Ovary (tissue), 9 donors: ENCODE results near the gene GLG1. TPM values are rescaled to one million over a fixed set of nuclear protein-coding genes. Genes with fewer than 3 reads are reported as not detected.

Source experiments
- DNase-seq, 5 donors: peaks; one replicate each; pipeline ENCODE4 v3.0.0-alpha.2; 2019 to 2020
- H3K27ac ChIP-seq, 2 donors: fragments of 200-600 bp; one replicate each; pipeline versions ENCODE4 v1.5.1 to v1.8.0; 2019 to 2022
- H3K27me3 ChIP-seq: fragments of 200-600 bp; one replicate; pipeline ENCODE4 v1.8.0; 2022
- H3K36me3 ChIP-seq: fragments of 200-600 bp; sonication (generic); one replicate; pipeline ENCODE4 v1.5.1; 2019
- H3K4me1 ChIP-seq: one replicate; pipeline ENCODE4 v1.8.1; 2013; ENCODE audit warnings: mild to moderate bottlenecking, moderate library complexity; ENCODE audit not compliant: insufficient read depth
- H3K4me3 ChIP-seq: fragments of 200-600 bp; sonication (generic); one replicate; pipeline ENCODE4 v1.5.1; 2017
- H3K9me3 ChIP-seq, 2 donors: fragments of 200-600 bp in 1 of 2; sonication (generic) in 1 of 2; one replicate each; pipeline versions ENCODE4 v1.5.1 to v1.8.1; 2013 to 2019; ENCODE audit warnings: mild to moderate bottlenecking in 1 of 2, moderate library complexity in 1 of 2
- EP300 ChIP-seq: sonication (generic); formaldehyde crosslinking; IDR thresholded peaks from one replicate; pipeline ENCODE4 v1.6.1; 2017; ENCODE audit warnings: antibody characterized with exemption
- POLR2A ChIP-seq: fragments of 450-650 bp; IDR thresholded peaks from one replicate; pipeline ENCODE4 v1.6.1; 2017; ENCODE audit warnings: antibody characterized with exemption, mild to moderate bottlenecking, moderate library complexity
- WGBS, 3 donors: extraction: QIAGEN DNeasy Blood & Tissue Kit in 1 of 3; methylation state at CpG; one replicate each; pipeline versions ENCODE4 v1.1.5 to v1.1.7; 2013 to 2017; 5-methylcytosine and 5-hydroxymethylcytosine counted together
- intact Hi-C, 4 donors: fragments of 100-400 bp; cut with DNase I; formaldehyde crosslinking; loops; one replicate each; pipeline versions ENCODE4 v1.11.0 to v1.15.1; 2022 to 2023
- polyA plus RNA-seq, 2 donors: library from polyadenylated mRNA; stranded (reverse); fragments of 200-250 nt in 1 of 2; fragments of 350-450 nt in 1 of 2; fragmentation: Illumina TruSeq in 1 of 2; extraction: RNeasy Lipid Tissue Mini Kit (QIAGEN cat#74804) in 1 of 2; gene quantifications; one replicate each; pipeline ENCODE4 v1.2.3, GENCODE V29; 2013 to 2014
- total RNA-seq, 7 donors: library from RNA; depleted of rRNA in 2 of 7; stranded (reverse); fragments of >200 nt in 2 of 7; fragmentation: NEBNext Ultra II Directional in 3 of 7; extraction: Animal tissue kit (Norgen Biotek cat#: 25700) in 3 of 7; gene quantifications; one replicate each; pipeline versions ENCODE4 v1.1.0 to v1.2.4, GENCODE V29; 2016 to 2023
- TF ChIP-seq, protein P1 (sequence below), 3 donors: fragments of 450-650 bp in 2 of 3; fragments of 200-600 bp in 1 of 3; IDR thresholded peaks; one replicate each; pipeline versions ENCODE4 v1.5.1 to v1.8.0; 2016 to 2022; ENCODE audit warnings: antibody characterized with exemption in 3 of 3, mild to moderate bottlenecking in 1 of 3
- donor health status: DM: no; HTN: no; CAD: no; lungs with moderate emphysema.
- donor health status: DM: no; HTN: no; CAD: no.
- donor health status: Bipolar disorder and iron deficiency.
- donor health status: DM: yes; HTN: yes; CAD: no.
- donor health status: DM: no; HTN: no; CAD: no.
- donor health status: DM: yes; HTN: yes; CAD: no.

Gene GLG1
- total and polyA plus RNA-seq, 9 donors: 88.9 to 171 (median 154) TPM

DNA sequence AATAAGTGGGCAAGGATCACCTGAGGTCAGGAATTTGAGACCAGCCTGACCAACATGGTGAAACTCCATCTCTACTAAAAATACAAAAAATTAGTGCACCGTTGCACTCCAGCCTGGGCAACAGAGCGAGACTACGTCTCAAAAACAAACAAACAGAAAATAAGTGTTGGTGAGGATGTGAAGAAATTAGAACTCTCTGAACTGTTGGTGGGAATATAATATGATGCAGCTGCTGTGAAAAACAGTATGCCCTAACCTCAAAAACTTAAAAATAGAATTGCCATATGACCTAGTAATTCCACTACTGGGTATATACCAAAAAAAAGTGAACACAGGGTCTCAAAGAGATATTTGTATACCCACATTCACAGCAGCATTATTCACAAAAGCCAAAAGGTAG is 26.1 kb downstream of the GLG1 start:
- no peak overlapping the region for H3K27ac ChIP-seq
- H3K27me3 ChIP-seq: no peaks in the 10 kb centered on the region
- intact Hi-C loops: no loop called here
- H3K36me3 ChIP-seq: no peaks in the 10 kb centered on the region
- H3K9me3 ChIP-seq: no peaks in the 10 kb centered on the region
- peaks cover 10% of the 10 kb centered on the region for H3K4me1 ChIP-seq
- no peak for DNase-seq
- WGBS, 3 donors: 47 to 66% (median 57%) methylated on average over 3 of the region's 3 CpGs
- H3K4me3 ChIP-seq: no peak overlapping the region
- TF ChIP-seq, protein P1, sequence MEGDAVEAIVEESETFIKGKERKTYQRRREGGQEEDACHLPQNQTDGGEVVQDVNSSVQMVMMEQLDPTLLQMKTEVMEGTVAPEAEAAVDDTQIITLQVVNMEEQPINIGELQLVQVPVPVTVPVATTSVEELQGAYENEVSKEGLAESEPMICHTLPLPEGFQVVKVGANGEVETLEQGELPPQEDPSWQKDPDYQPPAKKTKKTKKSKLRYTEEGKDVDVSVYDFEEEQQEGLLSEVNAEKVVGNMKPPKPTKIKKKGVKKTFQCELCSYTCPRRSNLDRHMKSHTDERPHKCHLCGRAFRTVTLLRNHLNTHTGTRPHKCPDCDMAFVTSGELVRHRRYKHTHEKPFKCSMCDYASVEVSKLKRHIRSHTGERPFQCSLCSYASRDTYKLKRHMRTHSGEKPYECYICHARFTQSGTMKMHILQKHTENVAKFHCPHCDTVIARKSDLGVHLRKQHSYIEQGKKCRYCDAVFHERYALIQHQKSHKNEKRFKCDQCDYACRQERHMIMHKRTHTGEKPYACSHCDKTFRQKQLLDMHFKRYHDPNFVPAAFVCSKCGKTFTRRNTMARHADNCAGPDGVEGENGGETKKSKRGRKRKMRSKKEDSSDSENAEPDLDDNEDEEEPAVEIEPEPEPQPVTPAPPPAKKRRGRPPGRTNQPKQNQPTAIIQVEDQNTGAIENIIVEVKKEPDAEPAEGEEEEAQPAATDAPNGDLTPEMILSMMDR (IDR thresholded peaks at IDR 0.05): no peak
- TF ChIP-seq EP300 (no peak), POLR2A (no peak)

DNA sequence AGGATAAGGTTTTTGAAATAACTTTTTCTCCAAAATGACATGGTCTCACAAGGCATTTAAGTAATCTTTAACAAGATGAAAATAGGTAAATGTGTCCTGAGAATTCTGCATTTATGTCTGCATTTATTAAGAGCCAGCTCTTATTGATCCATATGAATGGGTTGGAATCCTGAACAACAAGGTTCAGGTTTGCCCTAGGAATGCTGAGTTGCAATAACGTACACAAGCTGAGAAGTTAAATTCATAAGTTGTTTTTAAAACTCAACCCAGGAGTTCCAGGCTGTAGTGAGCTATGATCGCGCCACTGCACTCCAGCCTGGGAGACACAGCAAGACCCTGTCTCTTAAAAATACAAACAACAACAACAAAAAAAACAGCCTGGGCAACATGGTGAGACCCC is 28.1 kb downstream of the GLG1 start:
- no peaks in the 10 kb centered on the region for H3K36me3 ChIP-seq
- no peak for DNase-seq
- H3K4me3 ChIP-seq: no peak overlapping the region
- TF ChIP-seq EP300: no peak
- H3K9me3 ChIP-seq: no peaks in the 10 kb centered on the region
- peaks cover 11% of the 10 kb centered on the region for H3K4me1 ChIP-seq
- no peaks in the 10 kb centered on the region for H3K27me3 ChIP-seq
- 95 to 97% (median 96%) methylated on average over 3 of the region's 3 CpGs for WGBS, 3 donors
- H3K27ac ChIP-seq: no peak overlapping the region
- intact Hi-C loops: no loop called here

DNA sequence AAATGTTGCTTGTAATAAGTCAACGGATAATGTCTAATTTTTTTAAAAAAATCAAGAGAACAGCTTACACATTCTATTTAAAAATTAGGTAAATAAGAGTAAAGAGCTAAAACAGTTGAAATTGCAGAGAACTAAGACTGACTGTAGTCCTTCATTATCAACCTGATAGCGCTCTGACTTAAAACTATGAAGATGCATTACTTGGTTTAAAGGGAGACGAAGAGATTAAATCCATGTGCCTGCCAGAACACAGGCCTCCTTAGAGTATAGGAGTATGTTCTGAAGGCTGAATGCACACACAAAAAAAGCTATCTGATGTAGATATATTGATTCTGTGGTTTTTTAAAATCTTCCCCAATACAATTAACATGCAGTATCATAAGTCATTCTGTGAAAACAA is 28.5 kb downstream of the GLG1 start:
- Histone ChIP-seq H3K4me1 (peaks cover 12% of the 10 kb centered on the region), H3K27me3 (no peaks in the 10 kb centered on the region), H3K9me3 (no peaks in the 10 kb centered on the region), H3K4me3 (no peak overlapping the region), H3K36me3 (no peaks in the 10 kb centered on the region), H3K27ac (no peak overlapping the region)
- intact Hi-C loops: no loop called here
- DNase-seq: no peak
- 83 to 87% (median 86%) methylated on average over 3 of the region's 3 CpGs for WGBS, 3 donors
- TF ChIP-seq POLR2A (no peak), EP300 (no peak)
- TF ChIP-seq, protein P1 (IDR thresholded peaks at IDR 0.05): no peak

DNA sequence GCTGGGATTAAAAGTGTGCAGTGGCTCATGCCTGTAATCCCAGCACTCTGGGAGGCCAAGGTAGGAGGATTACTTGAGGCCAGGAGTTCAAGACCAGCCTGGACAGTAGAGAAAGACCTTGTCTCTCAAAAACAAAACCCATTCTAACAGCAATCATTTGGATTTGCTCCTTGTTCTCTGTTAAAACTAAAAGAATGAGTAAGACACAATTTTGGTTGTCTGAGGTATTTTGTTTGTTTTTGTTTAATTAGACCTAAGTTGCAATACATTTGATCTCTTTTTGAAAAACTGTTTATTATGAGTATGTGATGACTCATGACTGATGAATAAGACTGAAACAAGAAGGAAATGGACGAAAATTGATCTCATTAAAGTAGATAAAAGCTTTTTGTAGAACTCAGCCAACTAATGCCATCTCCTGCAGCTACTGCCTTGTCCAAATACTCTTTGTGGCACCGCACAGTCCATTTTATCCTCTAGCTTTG is 29.0 kb downstream of the GLG1 start:
- intact Hi-C loops: no loop called here
- Histone ChIP-seq H3K27ac (no peak overlapping the region), H3K9me3 (no peaks in the 10 kb centered on the region), H3K4me1 (peaks cover 10% of the 10 kb centered on the region), H3K4me3 (no peak overlapping the region), H3K36me3 (no peaks in the 10 kb centered on the region), H3K27me3 (no peaks in the 10 kb centered on the region)
- 64 to 72% (median 72%) methylated on average over 2 of the region's 2 CpGs for WGBS, 3 donors
- no peak for DNase-seq
- TF ChIP-seq EP300: no peak
- TF ChIP-seq POLR2A: no peak
- TF ChIP-seq, protein P1 (IDR thresholded peaks at IDR 0.05): no peak

DNA sequence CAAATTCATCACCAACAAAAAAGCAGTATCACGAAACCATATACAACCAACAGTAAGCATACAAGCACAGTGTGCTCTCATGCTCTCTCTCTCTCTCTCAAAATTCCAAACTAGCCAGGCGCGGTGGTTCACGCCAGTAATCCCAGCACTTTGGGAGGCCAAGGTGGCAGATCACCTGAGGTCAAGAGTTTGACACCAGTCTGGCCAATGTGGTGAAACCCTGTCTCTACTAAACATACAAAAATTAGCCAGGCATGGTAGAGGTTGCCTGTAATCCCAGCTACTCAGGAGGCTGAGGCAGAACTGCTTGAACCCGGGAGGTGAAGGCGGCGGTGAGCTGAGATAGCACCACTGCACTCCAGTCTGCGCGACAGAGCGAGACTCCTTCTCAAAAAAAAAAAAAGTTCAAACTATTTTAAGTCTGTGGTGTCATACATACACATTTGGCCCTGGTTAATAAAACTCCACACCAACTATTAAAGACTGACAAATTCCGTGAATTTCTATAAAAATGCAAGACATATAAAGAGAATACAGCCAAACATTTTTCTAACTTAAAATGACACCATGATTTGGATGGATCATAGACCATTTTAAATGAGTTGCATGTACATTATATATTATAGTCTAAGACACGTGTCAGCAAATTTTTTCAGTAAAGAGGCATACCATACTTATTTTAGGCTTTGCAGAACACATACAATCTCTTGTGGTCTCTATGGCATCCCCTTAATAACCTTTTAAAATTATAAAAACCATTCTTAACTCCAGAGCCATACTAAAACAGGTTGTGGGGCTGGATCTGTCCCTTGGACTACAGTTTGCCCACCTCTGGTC is 30.9 kb downstream of the GLG1 start:
- TF ChIP-seq EP300 (no peak), POLR2A (no peak)
- TF ChIP-seq, protein P1 (IDR thresholded peaks at IDR 0.05): no peak
- Histone ChIP-seq H3K36me3 (no peaks in the 10 kb centered on the region), H3K4me3 (no peak overlapping the region), H3K9me3 (no peaks in the 10 kb centered on the region), H3K27me3 (no peaks in the 10 kb centered on the region), H3K27ac (no peak overlapping the region), H3K4me1 (peaks cover 10% of the 10 kb centered on the region)
- WGBS, 3 donors: 91 to 96% (median 91%) methylated on average over 12 of the region's 12 CpGs
- intact Hi-C loops: no loop called here
- no peak for DNase-seq
